Measurements from ENCODE around the gene LPAR2. TPM values are rescaled to one million over a fixed set of nuclear protein-coding genes. Genes with fewer than 3 reads are reported as not detected.
"Not testable (repeated sequence)": the region's sequence is repeated elsewhere in the genome, so short reads cannot be mapped to it uniquely, and the experiment has no call there.

Gene LPAR2
- total RNA-seq, result 8.5 and 14.9 TPM in 2 replicates

- DNase-seq (ENCODE audit: low read depth), result no peak
Observed at GRCh38 chr19:19627621-19628500, at the start of gene LPAR2. TSS of gene LPAR2 (minus strand) at chr19:19628220. CDS start at chr19:19627275, 945 bp downstream.

GRCh38 chr19:19677579-19677978 lies 49.6 kb upstream of the LPAR2 start:
- DNase-seq (ENCODE audit: low read depth), result no peak

GRCh38 chr19:19674315-19674714 lies 46.3 kb upstream of the LPAR2 start:
- DNase-seq (ENCODE audit: low read depth), result no peak

GRCh38 chr19:19672816-19673215 lies 44.8 kb upstream of the LPAR2 start:
- no peak for DNase-seq (ENCODE audit: low read depth)

GRCh38 chr19:19670070-19670551 lies 42.1 kb upstream of the LPAR2 start:
- DNase-seq (ENCODE audit: low read depth), result no peak

- peak; percentile 83 for DNase-seq (ENCODE audit: low read depth)
Observed at GRCh38 chr19:19668230-19669012, 40.4 kb upstream of the LPAR2 start, which contains the start of gene ZNF101. TSS of gene ZNF101 (plus strand) at chr19:19668839. CDS start at chr19:19668964, 125 bp downstream.

GRCh38 chr19:19665420-19665948 lies 37.5 kb upstream of the LPAR2 start:
- not testable (repeated sequence) for DNase-seq (ENCODE audit: low read depth)

- peak; percentile 94 for DNase-seq (ENCODE audit: low read depth)
Observed at GRCh38 chr19:19663256-19664120, 35.5 kb upstream of the LPAR2 start, which contains the start of gene ATP13A1. TSS of gene ATP13A1 (minus strand) at chr19:19663676. CDS start at chr19:19663666, 10 bp downstream.

GRCh38 chr19:19662871-19663255 lies 34.8 kb upstream of the LPAR2 start:
- DNase-seq (ENCODE audit: low read depth), result peak; percentile 13

- no peak for DNase-seq (ENCODE audit: low read depth)
Observed at GRCh38 chr19:19662344-19662743, 34.3 kb upstream of the LPAR2 start.

- no peak for DNase-seq (ENCODE audit: low read depth)
Observed at GRCh38 chr19:19661675-19662251, 33.7 kb upstream of the LPAR2 start.

- DNase-seq (ENCODE audit: low read depth), result no peak
Observed at GRCh38 chr19:19661141-19661674, 33.2 kb upstream of the LPAR2 start.

GRCh38 chr19:19659646-19660245 lies 31.7 kb upstream of the LPAR2 start:
- no peak for DNase-seq (ENCODE audit: low read depth)

- no peak for DNase-seq (ENCODE audit: low read depth)
Observed at GRCh38 chr19:19657397-19657783, 29.4 kb upstream of the LPAR2 start.

GRCh38 chr19:19656451-19657396 lies 28.7 kb upstream of the LPAR2 start:
- DNase-seq (ENCODE audit: low read depth), result no peak

GRCh38 chr19:19655641-19656343 lies 27.8 kb upstream of the LPAR2 start:
- DNase-seq (ENCODE audit: low read depth), result no peak

- no peak for DNase-seq (ENCODE audit: low read depth)
Observed at GRCh38 chr19:19655051-19655594, 27.1 kb upstream of the LPAR2 start.

- no peak for DNase-seq (ENCODE audit: low read depth)
Observed at GRCh38 chr19:19654441-19654840, 26.4 kb upstream of the LPAR2 start.
